HG03060 (cell line): ENCODE results near the gene TMIE.
"Not testable (repeated sequence)": the region's sequence is repeated elsewhere in the genome, so short reads cannot be mapped to it uniquely, and the experiment has no call there.

Source experiments
- ATAC-seq: cut with Tn5 transposase; IDR thresholded peaks from one replicate; pipeline ENCODE4 v1.9.1; 2021; ENCODE audit warnings: low read depth, moderate number of reproducible peaks; ENCODE audit not compliant: unreplicated experiment

Gene TMIE

GRCh38 chr3:46719044-46719565, 17.9 kb downstream of the TMIE start:
- ATAC-seq = no peak

DNA sequence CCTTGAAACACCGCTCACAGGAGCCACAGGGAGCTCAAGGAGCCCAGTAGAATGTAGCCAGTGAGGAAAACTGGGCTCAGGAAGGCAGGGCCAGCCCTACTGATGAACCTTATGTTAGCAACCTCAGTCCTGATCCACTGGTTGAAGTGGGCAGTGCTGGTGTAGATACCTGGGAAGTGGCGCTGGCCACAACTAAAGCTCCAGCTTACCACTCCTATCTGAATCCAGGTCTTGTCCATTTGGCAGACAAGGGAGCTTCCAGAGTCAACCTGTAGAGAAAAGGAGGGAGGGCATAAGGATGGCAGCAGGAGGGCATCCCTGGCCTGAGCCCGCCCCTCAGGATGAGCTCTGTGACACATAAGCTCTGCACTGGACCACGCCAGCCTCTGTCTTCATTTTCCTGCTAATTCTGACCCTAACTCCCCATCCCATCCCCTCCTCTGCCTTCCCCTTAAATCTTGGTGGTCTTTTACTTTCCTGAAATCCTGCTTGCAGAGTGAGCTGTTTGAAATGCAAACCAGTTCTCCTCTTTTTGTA, 18.6 kb downstream of the TMIE start:
- no peak for ATAC-seq

- no peak for ATAC-seq
These were observed 19.8 kb downstream of the TMIE start for GRCh38 chr3:46721009-46721408.

DNA sequence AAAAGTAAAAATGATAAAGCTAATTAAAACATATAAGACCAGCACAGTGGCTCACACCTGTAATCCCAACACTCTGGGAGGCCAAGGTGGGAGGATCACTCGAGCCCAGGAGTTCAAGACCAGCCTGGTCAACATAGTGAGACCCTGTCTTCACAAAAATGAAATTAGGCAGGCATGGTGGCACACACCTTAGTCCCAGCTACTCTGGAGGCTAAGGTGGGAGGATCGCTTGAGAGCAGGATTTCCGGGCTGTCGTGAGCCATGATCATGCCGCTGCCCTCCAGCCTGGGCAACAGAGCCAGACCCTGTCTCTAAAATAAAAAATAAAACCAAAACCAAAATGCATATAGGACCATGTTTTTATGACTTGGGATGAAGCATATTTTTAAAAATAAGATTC, 21.3 kb downstream of the TMIE start:
- ATAC-seq = no peak

- ATAC-seq = no peak
These were observed 23.2 kb downstream of the TMIE start for GRCh38 chr3:46724424-46724823.

- ATAC-seq = no peak
These were observed 24.6 kb downstream of the TMIE start for GRCh38 chr3:46725621-46726314.

- ATAC-seq = no peak
These were observed 27.8 kb downstream of the TMIE start for GRCh38 chr3:46729038-46729437.

- ATAC-seq = no peak
These were observed 29.6 kb downstream of the TMIE start for GRCh38 chr3:46730819-46731218.

DNA sequence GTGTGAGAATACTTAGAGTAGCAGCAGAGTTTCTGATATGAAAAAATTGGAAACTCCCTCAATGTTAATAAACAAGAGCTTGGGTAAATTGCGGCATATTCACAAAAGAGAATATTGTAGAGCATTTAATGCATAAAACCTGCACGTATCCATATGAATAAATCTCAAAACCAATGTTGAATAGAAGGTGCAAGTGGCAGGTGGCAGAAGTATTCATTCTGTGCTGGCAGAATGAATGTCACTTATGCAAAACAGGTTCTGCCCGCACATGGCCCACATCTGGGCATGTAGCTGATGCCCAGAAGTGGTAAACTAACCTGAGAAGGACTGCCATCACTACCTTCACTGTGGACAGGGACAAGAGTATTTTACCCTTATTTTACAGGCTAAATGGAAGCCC, 30.6 kb downstream of the TMIE start:
- no peak for ATAC-seq

DNA sequence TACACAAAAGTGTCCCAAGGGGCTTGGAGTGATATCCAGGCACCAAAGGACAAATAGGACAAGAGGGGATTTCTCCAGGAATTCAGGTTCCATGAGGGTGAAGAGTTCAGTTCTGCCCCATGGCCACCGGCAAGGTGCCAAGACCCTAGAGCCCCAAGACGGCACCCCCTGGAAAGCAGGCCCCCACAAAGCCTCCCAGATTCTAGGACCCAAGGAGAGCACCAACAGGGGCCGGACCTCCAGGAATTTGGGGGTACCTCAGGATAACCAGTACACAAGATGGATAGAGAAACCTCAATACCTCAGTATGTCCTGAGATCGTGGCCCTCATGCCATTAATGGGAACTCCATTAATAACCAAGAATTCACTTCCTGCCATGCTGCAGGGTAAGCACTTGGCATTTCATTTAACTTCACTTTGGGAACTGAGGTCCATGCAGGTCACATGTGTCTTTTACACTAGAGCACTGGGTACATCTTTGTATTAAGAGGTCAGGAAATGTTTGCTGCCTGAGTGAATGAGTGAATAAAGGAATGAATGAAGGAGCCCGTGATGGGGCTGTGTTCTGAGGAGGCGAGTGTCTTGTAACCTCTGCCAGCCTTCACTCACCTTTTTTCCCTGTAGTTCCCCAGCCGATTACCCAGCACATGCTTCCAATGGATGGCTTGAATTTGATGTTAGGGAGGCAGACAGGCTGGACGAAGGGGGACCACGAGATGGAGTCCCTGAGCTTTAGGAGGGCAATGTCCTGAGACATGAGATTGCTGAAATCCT, 32.0 kb downstream of the TMIE start:
- no peak for ATAC-seq

DNA sequence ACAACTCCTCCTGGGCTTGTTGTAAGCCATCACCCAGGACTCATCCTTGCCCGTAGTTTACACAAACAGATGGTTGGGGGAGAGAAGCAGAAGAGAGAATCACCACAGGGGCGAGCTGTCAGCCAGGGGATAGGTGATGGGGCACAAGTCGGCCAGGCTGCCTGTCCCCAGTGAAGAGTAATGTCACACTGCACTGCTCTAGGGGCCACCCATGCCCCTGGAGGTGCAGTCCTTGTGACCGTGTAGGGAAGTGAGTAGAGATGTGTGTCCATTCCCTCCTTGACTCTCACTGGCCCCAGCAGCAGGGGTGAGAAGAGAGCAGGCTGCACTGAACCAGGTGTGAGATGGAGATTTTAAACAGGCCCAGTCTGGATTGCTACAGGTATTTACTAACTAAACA, 33.6 kb downstream of the TMIE start:
- no peak for ATAC-seq

DNA sequence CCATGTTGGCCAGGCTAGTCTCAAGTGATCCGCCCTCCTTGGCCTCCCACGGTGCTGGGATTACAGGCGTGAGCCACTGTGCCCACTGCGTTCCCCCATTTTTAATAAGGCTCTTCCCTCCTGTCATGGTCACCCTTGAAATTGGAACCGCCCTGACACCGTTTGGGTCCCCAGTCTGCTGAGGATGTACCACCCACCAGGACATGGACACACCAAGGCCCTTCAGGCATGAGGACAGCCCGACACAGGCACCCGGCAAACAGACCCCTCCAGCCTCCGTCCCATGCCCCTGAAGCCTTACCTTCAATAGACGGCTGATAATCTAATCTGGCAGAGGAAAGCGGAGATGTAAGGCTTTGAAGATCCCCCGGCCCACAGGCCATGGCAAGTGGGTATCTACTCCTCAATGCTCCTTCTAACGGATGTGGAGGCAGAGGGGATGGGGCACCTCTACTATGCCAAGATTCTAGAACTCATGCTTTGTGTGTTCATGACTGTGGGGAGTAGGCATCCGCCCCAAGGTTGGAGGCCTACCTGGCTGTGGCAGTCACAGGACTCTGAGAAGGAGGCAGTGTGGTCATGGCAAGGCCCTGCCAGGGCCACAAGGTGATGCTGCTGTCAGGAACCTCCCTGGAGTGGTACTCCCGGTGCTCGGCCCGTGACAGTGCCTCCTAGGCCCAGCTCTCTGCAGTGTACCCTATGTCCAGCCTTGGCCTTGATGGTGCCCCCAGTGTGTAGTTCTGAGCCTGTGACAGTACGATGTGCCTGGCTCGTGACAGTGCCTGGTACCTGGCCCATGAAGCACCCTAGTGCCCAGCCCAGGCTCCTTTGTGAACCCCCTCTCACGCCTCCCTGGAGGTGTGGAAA, 35.0 kb downstream of the TMIE start:
- no peak for ATAC-seq

GRCh38 chr3:46737329-46737731, 36.1 kb downstream of the TMIE start:
- no peak for ATAC-seq

- not testable (repeated sequence) for ATAC-seq
These were observed 38.4 kb downstream of the TMIE start for GRCh38 chr3:46739565-46739964.

DNA sequence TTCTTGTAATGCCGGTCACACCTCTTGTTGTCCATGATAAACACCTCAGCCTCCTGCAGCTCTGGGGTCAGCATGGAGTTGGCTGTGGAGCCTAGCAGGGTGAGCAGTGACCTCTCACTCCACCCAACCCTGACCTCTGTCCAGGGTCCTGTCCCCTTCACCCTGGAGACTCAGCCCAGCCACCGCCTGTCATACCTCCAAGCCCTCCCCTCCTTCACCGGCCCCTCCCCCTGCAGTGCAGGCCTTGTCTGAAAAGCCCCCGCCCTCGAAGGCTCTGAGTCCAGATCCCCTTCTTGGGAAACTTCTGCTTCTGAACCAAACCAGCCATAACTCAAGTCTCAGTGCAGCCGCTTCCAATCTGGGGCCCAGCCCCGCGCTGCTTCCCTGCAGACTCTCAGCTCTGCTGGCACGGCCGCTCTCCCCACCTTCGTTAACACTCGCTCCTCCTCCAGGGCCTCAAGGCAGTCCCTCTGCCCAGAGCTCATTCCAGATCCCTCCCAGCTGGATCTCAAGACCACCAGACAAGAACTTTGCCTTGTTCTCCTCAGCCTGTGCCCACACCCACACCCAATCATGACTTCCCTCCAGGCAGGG, 41.9 kb downstream of the TMIE start:
- ATAC-seq = no peak

- ATAC-seq = no peak
These were observed 45.5 kb downstream of the TMIE start for GRCh38 chr3:46746711-46747110.

GRCh38 chr3:46748170-46748569, 47.0 kb downstream of the TMIE start:
- ATAC-seq = no peak

DNA sequence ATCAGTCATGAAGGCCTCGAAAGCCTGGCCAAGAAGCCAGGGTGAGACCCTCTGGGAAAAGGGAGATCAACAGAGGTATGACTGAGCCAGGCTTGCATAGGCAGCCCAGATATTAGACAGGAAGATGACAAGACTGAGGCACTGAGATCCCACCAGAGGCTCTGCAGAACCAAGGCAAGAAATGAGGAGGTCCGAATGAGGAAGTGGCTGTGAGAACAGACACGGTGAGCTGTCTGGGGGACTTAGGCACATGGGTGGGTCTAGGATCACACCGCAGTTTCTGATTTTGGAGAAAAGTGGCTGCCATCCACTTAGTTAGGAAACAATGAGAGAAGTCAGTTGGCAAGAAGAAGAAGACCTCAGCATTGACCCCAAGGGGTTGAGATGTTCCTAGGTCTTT, 47.9 kb downstream of the TMIE start:
- no peak for ATAC-seq

- ATAC-seq = no peak
These were observed 49.4 kb downstream of the TMIE start for GRCh38 chr3:46750555-46751038.

GRCh38 chr3:46753127-46753526, 51.9 kb downstream of the TMIE start:
- ATAC-seq = not testable (repeated sequence)
